Muscle layer of duodenum (tissue), 2 donors: ENCODE measurements around the gene TCF3.

Experiments
- H3K27ac ChIP-seq: one replicate; pipeline ENCODE4 v1.7.0; 2013; ENCODE audit warnings: mild to moderate bottlenecking, low read length
- H3K27me3 ChIP-seq: one replicate; pipeline ENCODE4 v1.7.0; 2013; ENCODE audit warnings: low read depth, mild to moderate bottlenecking, control low read depth, low read length
- H3K36me3 ChIP-seq, 2 donors: one replicate each; pipeline ENCODE4 v1.7.0; 2013; ENCODE audit warnings: low read length in 2 of 2, control low read depth in 1 of 2, mild to moderate bottlenecking in 1 of 2; ENCODE audit not compliant: insufficient read depth in 2 of 2, control insufficient read depth in 1 of 2
- H3K4me1 ChIP-seq, 2 donors: one replicate each; pipeline ENCODE4 v1.7.0; 2013; ENCODE audit warnings: low read length in 2 of 2, mild to moderate bottlenecking in 2 of 2, control low read depth in 1 of 2, moderate library complexity in 1 of 2; ENCODE audit not compliant: insufficient read depth in 2 of 2, control insufficient read depth in 1 of 2
- H3K4me3 ChIP-seq, 2 donors: one replicate each; pipeline ENCODE4 v1.7.0; 2013; ENCODE audit warnings: low read length in 2 of 2, low read depth in 1 of 2, mild to moderate bottlenecking in 1 of 2
- H3K9me3 ChIP-seq, 2 donors: one replicate each; pipeline ENCODE4 v1.7.0; 2013; ENCODE audit warnings: low read length in 2 of 2, control low read depth in 1 of 2, mild to moderate bottlenecking in 1 of 2; ENCODE audit not compliant: control insufficient read depth in 1 of 2
- donor health status: healthy.

TCF3 gene

DNA sequence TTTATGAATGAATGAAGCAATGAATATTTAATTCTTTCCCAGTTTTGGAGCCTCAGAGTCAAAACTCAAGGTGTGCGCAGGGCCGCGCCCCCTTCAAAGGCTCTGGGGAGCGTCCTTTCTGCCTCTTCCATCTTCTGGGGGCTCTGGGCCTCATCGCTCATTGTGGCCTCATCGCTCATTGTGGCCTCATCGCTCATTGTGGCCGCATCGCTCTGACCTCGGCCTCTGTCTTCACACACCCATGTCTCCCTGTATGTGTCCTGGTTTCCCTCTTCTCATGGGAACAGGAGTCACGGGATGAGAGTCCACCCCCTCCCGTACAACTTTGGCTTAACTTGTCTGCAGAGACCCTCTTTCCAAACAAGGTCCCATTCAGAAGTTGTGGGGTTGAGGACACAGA, 81.1 kb downstream of the TCF3 start:
- Histone ChIP-seq H3K4me3 (no peak overlapping the region), H3K27ac (no peak overlapping the region), H3K4me1 (peaks cover 0 to 4% of the 10 kb centered on the region in 2 donors), H3K27me3 (no peaks in the 10 kb centered on the region), H3K36me3 (peaks cover 0 to 2% of the 10 kb centered on the region in 2 donors), H3K9me3 (no peaks in the 10 kb centered on the region)

DNA sequence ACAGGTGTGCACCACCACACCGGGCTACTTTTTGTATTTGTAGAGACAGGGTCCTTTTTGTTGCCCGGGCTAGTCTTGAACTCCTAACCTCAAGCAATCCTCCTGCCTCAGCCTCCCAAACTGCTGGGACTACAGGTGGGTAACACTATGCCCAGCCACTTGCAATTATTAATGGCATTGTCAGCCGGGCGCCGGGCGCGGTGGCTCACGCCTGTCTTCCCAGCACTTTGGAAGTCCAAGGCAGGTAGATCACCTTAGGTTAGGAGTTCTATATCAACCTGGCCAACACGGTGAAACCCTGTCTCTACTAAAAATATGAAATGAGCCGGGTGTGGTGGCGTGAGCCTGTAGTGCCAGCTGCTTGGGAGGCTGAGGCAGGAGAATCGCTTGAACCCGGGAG, 81.6 kb downstream of the TCF3 start:
- H3K4me1 ChIP-seq, result peaks cover 0 to 9% of the 10 kb centered on the region in 2 donors
- H3K9me3 ChIP-seq, result no peaks in the 10 kb centered on the region
- H3K4me3 ChIP-seq, result no peak overlapping the region
- no peaks in the 10 kb centered on the region for H3K36me3 ChIP-seq
- no peaks in the 10 kb centered on the region for H3K27me3 ChIP-seq
- no peak overlapping the region for H3K27ac ChIP-seq

DNA sequence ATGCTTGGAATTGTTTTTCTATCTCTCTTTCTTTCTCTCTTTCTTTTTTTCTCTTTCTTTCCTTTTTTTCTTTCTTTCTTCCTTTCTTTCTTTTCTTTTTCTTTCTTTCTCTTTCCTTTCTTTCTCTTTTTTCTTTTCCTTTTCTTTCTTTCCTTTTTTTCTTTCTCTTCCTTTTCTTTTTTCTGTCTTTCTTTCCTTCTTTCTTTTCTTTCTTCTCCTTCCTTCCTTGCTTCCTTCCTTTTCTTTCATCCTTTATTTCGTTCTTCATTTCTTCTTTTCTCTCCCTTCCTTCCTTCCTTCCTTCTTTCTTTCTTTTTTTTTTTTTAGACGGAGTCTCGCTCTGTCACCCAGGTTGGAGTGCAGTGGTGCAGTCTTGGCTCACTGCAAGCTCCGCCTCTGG, 82.4 kb downstream of the TCF3 start:
- Histone ChIP-seq H3K27ac (no peak overlapping the region), H3K4me1 (peaks cover 0 to 13% of the 10 kb centered on the region in 2 donors), H3K4me3 (no peak overlapping the region), H3K27me3 (no peaks in the 10 kb centered on the region), H3K9me3 (no peaks in the 10 kb centered on the region), H3K36me3 (no peaks in the 10 kb centered on the region)

DNA sequence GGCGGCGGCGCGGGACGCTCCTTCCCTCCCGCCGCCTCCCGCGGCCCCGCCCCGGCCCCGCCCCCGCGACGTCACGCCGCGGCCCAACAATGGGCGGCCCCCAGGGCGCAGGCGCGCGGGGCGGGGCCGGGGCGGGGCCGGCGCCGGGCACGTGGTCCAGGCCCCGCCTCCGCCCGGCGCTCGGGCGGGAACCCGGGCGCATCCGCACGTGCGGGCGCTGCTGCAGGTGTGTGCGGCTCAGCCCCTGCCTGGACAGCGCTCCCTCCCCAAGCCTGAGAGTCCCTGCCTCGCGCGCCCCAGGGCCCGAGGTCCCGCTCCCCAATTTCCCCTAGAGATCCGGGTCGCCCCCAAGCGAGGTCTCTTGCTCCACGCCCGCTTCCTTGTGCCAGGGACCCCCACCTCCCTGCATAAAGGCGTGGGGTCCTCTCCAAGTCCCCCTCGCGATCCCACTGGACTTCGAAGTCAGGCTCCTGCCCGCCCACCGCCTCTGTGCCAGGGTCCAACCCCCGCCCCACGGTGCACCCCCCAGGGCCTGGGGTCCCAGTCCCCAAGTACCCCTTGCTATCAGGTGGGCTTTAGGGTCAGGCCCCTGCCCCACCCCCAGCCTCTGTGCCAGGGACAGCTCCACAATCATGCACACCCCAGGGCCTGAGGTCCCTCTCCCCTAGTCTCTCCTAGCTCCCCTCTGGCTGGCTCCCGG, 83.9 kb downstream of the TCF3 start, which contains the start of gene MEX3D:
Gene MEX3D, minus strand, starts transcription at position 6 of the 700 bp plus-strand sequence. CDS start 267 bp downstream, outside the sequence.
- Histone ChIP-seq H3K9me3 (no peaks in the 10 kb centered on the region), H3K27me3 (no peaks in the 10 kb centered on the region), H3K27ac (no peak within 1 kb of the TSS), H3K4me1 (peaks cover 0 to 13% of the 10 kb centered on the region in 2 donors), H3K4me3 (peak within 1 kb of the TSS in 1 of 2 donors; percentile 76), H3K36me3 (no peaks in the 10 kb centered on the region)

DNA sequence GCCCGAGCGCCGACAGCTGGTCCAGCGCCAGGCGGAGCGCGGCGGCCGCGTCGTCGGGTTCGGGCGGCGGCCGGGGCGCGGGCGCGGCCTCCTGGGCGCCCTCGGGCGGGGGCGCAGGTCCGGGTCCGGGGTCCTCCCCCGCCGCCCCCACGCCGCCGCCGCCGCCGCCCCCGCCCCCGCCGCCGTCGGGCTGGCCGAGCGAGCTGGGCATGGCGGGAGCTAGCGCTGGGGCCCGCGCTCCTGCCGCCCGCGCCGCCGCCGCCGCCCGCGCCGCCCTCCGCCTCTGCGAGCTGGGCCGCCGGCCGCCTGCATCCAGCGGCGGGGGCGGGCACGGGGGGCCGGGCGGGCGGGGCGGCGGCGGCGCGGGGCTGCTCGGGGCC, 84.6 kb downstream of the TCF3 start:
- Histone ChIP-seq H3K36me3 (no peaks in the 10 kb centered on the region), H3K9me3 (no peaks in the 10 kb centered on the region), H3K27me3 (no peaks in the 10 kb centered on the region), H3K27ac (no peak overlapping the region), H3K4me1 (peaks cover 0 to 13% of the 10 kb centered on the region in 2 donors), H3K4me3 (no peak overlapping the region)

DNA sequence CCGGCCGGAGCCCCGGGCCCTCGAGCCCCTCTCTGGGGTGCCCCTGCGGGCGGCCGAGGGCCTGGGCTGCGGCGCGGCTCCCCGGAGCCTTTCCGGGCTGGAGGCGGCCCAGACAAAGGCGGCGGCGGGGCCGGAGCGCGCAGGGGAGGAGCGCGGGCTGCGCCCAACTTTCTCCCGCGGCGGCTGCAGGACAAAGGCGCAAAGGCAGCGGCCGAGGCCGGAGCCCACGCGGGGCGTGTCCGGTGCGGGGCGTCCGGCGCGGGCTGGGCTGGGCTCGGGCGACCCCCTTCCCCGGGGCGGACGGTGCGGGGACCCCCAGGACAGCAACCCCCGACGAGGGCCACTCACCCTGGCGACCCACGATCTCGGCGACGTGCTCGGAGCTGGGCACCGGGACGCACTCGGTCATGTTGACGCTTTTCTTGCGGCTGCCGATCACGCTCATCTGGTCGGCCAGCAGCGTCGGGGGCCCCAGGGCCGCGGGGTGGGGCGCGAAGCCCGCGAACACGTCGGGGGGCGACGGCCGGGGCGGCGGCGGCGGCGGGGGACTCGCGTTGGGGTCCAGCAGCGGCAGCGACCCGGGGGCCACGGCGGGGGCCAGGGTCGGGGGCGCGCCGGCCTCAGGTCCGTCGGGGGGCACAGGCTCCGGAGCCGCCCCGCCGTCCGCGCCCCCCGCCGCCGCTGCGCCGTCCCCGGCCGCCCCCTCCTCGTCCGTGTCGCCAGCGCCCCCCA, 85.1 kb downstream of the TCF3 start:
- no peaks in the 10 kb centered on the region for H3K27me3 ChIP-seq
- H3K36me3 ChIP-seq, result no peaks in the 10 kb centered on the region
- H3K4me3 ChIP-seq, result peak overlapping the region in 1 of 2 donors; percentile 76
- no peaks in the 10 kb centered on the region for H3K9me3 ChIP-seq
- H3K4me1 ChIP-seq, result peaks cover 0 to 13% of the 10 kb centered on the region in 2 donors
- H3K27ac ChIP-seq, result no peak overlapping the region

DNA sequence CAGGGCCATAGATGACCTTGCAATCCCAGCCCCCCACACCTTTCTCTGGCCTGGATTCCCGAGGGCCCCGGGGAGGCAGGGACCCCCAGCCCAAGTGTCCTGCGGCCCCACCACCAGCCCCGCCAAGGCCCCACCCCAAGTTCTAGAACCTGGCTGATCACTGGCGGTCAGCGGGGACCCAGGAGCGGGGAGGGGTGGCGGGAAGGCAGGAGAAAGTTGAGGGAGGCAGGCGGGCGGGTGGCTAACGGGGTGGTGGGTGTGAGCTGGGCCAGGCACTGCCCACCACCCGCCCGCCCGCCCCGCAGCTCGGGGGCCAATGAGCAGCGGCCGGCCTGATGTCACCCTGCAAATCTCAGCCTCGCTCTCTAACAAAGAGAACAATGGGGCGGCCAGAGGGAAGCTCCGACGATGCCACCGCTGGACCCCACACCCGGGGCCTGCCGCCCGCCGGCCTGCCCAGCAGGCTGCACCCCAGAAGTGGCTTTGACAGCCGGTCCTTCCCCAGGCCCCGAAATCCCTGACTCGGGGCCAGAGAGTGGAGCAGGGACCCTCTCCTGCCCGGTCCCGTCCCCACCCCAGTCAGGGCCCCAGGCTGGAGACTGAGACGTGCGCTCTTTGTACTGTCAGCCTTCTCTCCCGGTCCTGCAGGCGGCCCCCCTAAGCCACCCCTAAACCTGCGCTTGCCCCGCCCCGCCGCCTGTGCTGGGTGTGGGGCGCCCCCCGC, 85.9 kb downstream of the TCF3 start:
- Histone ChIP-seq H3K4me3 (peak overlapping the region in 1 of 2 donors; percentile 76), H3K27ac (no peak overlapping the region), H3K27me3 (no peaks in the 10 kb centered on the region), H3K9me3 (no peaks in the 10 kb centered on the region), H3K36me3 (no peaks in the 10 kb centered on the region), H3K4me1 (peaks cover 0 to 13% of the 10 kb centered on the region in 2 donors)

DNA sequence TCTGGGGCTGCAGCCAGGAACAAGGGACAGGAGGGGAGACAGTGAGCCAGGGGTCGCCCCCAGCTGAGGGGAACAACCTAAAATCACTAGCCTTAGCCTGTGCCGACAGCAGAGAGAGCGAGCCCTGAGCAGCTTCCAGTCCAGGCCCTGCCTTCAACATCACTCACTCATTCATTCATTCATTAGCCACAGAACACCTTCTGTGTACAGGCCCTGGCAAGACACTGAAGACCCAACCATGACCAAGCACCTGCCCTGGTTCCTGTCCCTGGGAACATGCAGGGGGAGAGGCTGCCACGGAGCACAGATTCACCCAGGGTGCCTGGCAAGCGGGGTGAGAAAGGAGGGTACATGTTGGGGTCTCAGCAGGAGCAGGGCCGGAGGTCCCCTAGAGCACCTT, 89.2 kb downstream of the TCF3 start:
- H3K27ac ChIP-seq, result no peak overlapping the region
- peaks cover 0 to 9% of the 10 kb centered on the region in 2 donors for H3K4me1 ChIP-seq
- H3K9me3 ChIP-seq, result no peaks in the 10 kb centered on the region
- H3K36me3 ChIP-seq, result no peaks in the 10 kb centered on the region
- no peak overlapping the region for H3K4me3 ChIP-seq
- no peaks in the 10 kb centered on the region for H3K27me3 ChIP-seq

DNA sequence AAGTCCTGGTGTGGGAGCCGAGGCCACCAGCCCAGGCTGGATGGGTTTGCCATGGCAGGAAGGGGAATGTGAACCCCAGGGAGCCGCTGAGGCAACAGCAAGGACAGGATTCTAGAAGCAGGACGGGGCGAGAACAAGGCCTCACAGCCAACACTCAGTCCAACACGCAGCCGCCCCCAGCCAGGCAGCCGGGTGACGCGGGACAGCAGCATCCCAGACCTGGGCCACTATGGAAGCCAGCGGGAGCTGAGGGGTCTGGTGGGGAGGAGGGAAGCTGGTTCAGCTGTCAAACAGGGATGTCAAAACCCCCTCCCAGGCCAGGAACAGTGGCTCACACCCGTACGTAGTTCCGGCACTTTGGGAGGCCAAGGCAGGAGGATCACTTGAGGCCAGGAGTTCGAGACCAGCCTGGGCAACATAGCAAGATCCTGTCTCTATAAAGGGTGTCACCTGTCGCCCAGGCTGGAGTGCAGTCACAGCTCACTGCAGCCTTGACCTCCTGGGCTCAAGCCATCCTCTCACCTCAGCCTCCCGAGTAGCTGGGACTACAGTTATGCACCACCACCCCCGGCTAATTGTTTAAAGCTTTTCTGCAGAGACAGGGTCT, 91.1 kb downstream of the TCF3 start:
- Histone ChIP-seq H3K4me1 (peaks cover 0 to 8% of the 10 kb centered on the region in 2 donors), H3K9me3 (no peaks in the 10 kb centered on the region), H3K27ac (no peak overlapping the region), H3K27me3 (no peaks in the 10 kb centered on the region), H3K36me3 (peaks cover 0 to 3% of the 10 kb centered on the region in 2 donors), H3K4me3 (no peak overlapping the region)

DNA sequence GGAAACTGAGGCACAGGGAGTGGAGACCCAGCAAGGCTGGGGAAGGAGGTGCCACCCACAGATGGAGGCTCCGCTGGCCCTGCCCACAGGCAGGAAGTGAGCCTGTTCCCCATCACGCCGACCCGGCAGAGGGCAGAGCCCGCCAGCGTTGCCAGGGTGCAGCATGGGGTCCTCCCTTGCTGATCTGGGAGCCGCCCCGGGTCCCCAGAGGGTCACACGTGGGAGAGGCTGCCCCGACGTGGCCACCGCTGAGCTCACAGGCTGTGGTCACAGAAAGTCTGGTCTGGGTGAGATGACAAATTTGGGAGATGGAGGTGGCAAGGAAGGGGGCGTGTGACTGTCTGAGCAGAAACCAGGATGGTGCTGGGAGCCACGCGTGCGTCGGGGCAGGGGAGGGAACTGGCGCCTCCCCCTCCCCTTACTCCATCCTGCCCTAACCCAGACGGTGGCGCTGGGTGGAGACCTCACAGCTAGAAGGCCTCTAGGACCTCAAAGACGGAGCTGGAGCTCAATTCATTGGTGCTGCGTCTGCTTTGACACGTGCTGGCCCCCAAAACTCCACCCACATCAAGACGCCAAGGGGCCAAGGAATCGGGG, 92.0 kb downstream of the TCF3 start:
- Histone ChIP-seq H3K36me3 (peaks cover 0 to 5% of the 10 kb centered on the region in 2 donors), H3K27ac (no peak overlapping the region), H3K4me1 (no peaks in the 10 kb centered on the region), H3K4me3 (no peak overlapping the region), H3K27me3 (no peaks in the 10 kb centered on the region), H3K9me3 (no peaks in the 10 kb centered on the region)
